ENCODE results near the gene KLHL26.

KLHL26 gene

GRCh38 chr19:18659281-18660050 is 22.6 kb downstream of the KLHL26 start:
- no peak for TF ChIP-seq CTCF (IDR thresholded peaks at IDR 0.05; ENCODE audit: low read depth, low read length)
- no peak for DNase-seq (ENCODE audit: extremely low read depth, low read depth)

GRCh38 chr19:18660051-18660910 is 23.5 kb downstream of the KLHL26 start:
- no peak for DNase-seq (ENCODE audit: extremely low read depth, low read depth)
- no peak for TF ChIP-seq CTCF (IDR thresholded peaks at IDR 0.05; ENCODE audit: low read depth, low read length)

- no peak for DNase-seq (ENCODE audit: extremely low read depth, low read depth)
- no peak for TF ChIP-seq CTCF (IDR thresholded peaks at IDR 0.05; ENCODE audit: low read depth, low read length)
Observed at GRCh38 chr19:18660939-18661670, 24.3 kb downstream of the KLHL26 start.

- no peak for DNase-seq (ENCODE audit: extremely low read depth, low read depth)
- no peak for TF ChIP-seq CTCF (IDR thresholded peaks at IDR 0.05; ENCODE audit: low read depth, low read length)
Observed at GRCh38 chr19:18662972-18663732, 26.3 kb downstream of the KLHL26 start.

GRCh38 chr19:18663940-18664530 is 27.2 kb downstream of the KLHL26 start:
- no peak for TF ChIP-seq CTCF (IDR thresholded peaks at IDR 0.05; ENCODE audit: low read depth, low read length)
- no peak for DNase-seq (ENCODE audit: extremely low read depth, low read depth)

GRCh38 chr19:18665771-18666202 is 29.0 kb downstream of the KLHL26 start:
- DNase-seq (ENCODE audit: extremely low read depth, low read depth): no peak
- no peak for TF ChIP-seq CTCF (IDR thresholded peaks at IDR 0.05; ENCODE audit: low read depth, low read length)

Measured in AG09319 (cell line).